HG02981 (cell line): ENCODE measurements around the gene MATN3.

Source experiments
- ATAC-seq: cut with Tn5 transposase; IDR thresholded peaks from one replicate; pipeline ENCODE4 v1.9.1; 2021; ENCODE audit warnings: mild to moderate bottlenecking, moderate library complexity; ENCODE audit not compliant: unreplicated experiment

The MATN3 gene

GRCh38 chr2:19943189-19943588, 69.3 kb downstream of the MATN3 start:
- ATAC-seq, result no peak

GRCh38 chr2:19942199-19942598, 70.3 kb downstream of the MATN3 start:
- ATAC-seq, result no peak
